ENCODE data around the gene ITK. TPM values are rescaled to one million over a fixed set of nuclear protein-coding genes. Genes with fewer than 3 reads are reported as not detected.

Gene ITK
- total and polyA plus RNA-seq, 2 experiments from 2014 or later: 0.08 TPM; not detected in 1

- no peaks in the 10 kb centered on the region for H3K4me1 Mint-ChIP-seq
- Histone ChIP-seq H3K9me2 (ENCODE audit: insufficient read depth) (no peaks in the 10 kb centered on the region), H3K36me3 (ENCODE audit: insufficient read depth) (no peaks in the 10 kb centered on the region; the same call in 1 of the 2 replicates), H3K27ac (ENCODE audit: low read depth) (no peak overlapping the region), H3K4me3 (no peak overlapping the region), H4K20me1 (replicated peaks; ENCODE audit: insufficient read depth) (no peaks in the 10 kb centered on the region), H3F3A (replicated peaks; ENCODE audit: low read depth) (no peaks in the 10 kb centered on the region), H3K4me2 (no peak overlapping the region), H2AFZ (no peak overlapping the region), H3K4me1 (ENCODE audit: insufficient read depth) (no peaks in the 10 kb centered on the region), H3K27me3 (ENCODE audit: insufficient read depth) (no peaks in the 10 kb centered on the region), H3K79me2 (replicated peaks; ENCODE audit: insufficient read depth) (no peaks in the 10 kb centered on the region)
- H3K9me3 Mint-ChIP-seq: no peaks in the 10 kb centered on the region
- no peak overlapping the region for H3K4me3 Mint-ChIP-seq
- peaks cover 2% of the 10 kb centered on the region for H3K27me3 Mint-ChIP-seq (ENCODE audit: insufficient read depth, low read depth, poor library complexity)
- peak; percentile 99 for ATAC-seq
- peaks cover 6% of the 10 kb centered on the region for H3K36me3 Mint-ChIP-seq (ENCODE audit: low read depth)
- TF ChIP-seq NANOG (IDR thresholded peaks at IDR 0.05; ENCODE audit: borderline replicate concordance) (no peak), EZH2phosphoT487 (IDR thresholded peaks at IDR 0.05; ENCODE audit: unreplicated experiment) (no peak), ETS1 (IDR thresholded peaks at IDR 0.05) (no peak), JUNB (IDR thresholded peaks at IDR 0.05; ENCODE audit: unreplicated experiment) (no peak), CREB1 (CRISPR knock-in tag; IDR thresholded peaks at IDR 0.05; ENCODE audit: low read depth) (no peak), ZNF331 (CRISPR knock-in tag; IDR thresholded peaks at IDR 0.05; ENCODE audit: low read depth) (no peak), REST (IDR thresholded peaks at IDR 0.05; ENCODE audit: unreplicated experiment) (no peak), ZNF462 (CRISPR knock-in tag; IDR thresholded peaks at IDR 0.05) (no peak), CTCF (conservative IDR thresholded peaks at IDR 0.05; ENCODE audit: low read depth in 2 of 2) (peak; percentile 70 to 92)
- H3K27ac Mint-ChIP-seq: no peak overlapping the region
- peak; percentile 85 for DNase-seq (ENCODE audit: low spot score)
Observed at GRCh38 chr5:157303667-157304327, 123.2 kb downstream of the ITK start.
